HL-60 (cell line): ENCODE measurements around the gene FAM118A.

Experiments used
- DNase-seq, 2 experiments: peaks; one replicate each; pipeline ENCODE4 v3.0.0-alpha.2; 2010 to 2020; ENCODE audit warnings: low read depth in 1 of 2, low spot score in 1 of 2
- H3K27ac ChIP-seq: fragments of 250-450 bp; sonication (Bioruptor Pico); replicated peaks from 2 replicates; pipeline ENCODE4 v1.5.1; 2020; ENCODE audit warnings: mild to moderate bottlenecking, moderate library complexity
- H3K27me3 ChIP-seq: fragments of 250-450 bp; sonication (Bioruptor Pico); 2 replicates; pipeline ENCODE4 v1.5.1; 2021; ENCODE audit warnings: mild to moderate bottlenecking, moderate library complexity; ENCODE audit not compliant: insufficient read depth, poor library complexity, severe bottlenecking
- H3K4me3 ChIP-seq: replicated peaks from 2 replicates; pipeline ENCODE4 v1.5.1; 2011; ENCODE audit warnings: mild to moderate bottlenecking, control low read depth, low read length; ENCODE audit not compliant: insufficient read depth
- GABPA ChIP-seq: IDR thresholded peaks from 2 replicates; pipeline ENCODE4 v1.6.1; 2012; ENCODE audit warnings: low read depth
- POLR2AphosphoS5 ChIP-seq: IDR thresholded peaks from 2 replicates; pipeline ENCODE4 v1.6.1; 2012; ENCODE audit warnings: low read depth
- SPI1 ChIP-seq: IDR thresholded peaks from 2 replicates; pipeline ENCODE4 v1.6.1; 2012; ENCODE audit warnings: low read depth, mild to moderate bottlenecking, borderline replicate concordance
- TF ChIP-seq, protein P1 (sequence below): IDR thresholded peaks from one replicate; pipeline ENCODE4 v1.5.1; 2011; ENCODE audit warnings: low read length, control low read depth, inconsistent platforms; ENCODE audit not compliant: insufficient read depth
- TF ChIP-seq, protein P2 (sequence below): IDR thresholded peaks from 2 replicates; pipeline ENCODE4 v1.6.1; 2012; ENCODE audit warnings: low read depth; ENCODE audit not compliant: insufficient replicate concordance

The FAM118A gene

DNA sequence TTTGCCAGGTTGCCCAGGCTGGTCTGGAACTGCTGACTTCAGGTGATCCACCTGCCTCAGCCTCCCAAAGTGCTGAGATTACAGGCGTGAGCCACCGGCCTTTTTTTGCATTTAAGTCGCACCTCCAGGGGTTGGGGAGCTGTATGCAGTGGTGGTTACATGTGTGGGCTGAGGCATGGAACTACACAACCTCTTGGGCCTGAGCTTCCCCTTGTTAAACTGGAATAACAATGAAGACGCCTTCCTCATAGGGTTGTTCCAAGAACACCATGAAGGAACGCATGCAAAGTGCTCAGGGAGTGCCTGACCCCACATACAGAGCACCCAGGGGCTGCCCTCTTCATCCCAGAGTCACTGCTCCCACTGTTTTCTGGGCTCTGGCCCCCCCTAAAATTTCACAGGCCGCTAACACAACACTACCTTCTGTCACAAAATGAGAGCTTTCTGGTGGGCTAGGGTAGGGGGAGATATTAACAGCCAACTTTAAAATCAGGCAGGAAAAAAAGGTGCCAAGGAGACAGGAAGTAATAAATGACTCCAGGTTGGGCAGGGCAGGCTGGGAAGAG lies 1.3 kb upstream of the FAM118A start:
- Histone ChIP-seq H3K4me3 (no peak overlapping the region), H3K27ac (peak overlapping the region; percentile 81), H3K27me3 (no peaks in the 10 kb centered on the region)
- peak in 1 of 2 experiments; percentile 65 for DNase-seq
- TF ChIP-seq SPI1 = peak; percentile 95; the same call in 1 of the 2 replicates
- no peak for TF ChIP-seq POLR2AphosphoS5

DNA sequence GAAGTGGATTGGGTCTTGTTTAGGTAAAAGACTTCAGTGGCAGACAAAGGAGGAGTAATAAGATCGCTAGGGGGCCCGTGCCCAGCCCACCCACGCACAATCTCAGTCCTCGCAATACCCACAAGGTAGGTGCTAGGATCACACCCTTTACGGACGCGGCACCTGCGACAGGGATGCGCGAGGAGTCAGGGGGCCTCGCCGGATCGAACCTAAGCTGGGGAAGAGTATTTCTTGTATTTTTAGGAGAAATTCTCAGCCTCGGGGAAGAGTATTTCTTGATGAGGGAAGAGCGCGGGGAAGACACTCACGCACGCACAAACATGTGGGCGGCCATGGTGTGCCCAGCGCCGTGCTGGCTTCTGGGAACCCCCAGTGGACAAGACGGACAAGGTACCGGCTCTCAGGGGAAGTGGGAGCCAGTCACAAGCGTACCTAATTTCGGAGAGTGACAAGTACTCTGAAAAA lies 745 bp upstream of the FAM118A start:
- H3K27me3 ChIP-seq = no peaks in the 10 kb centered on the region
- peak overlapping the region; percentile 27 for H3K4me3 ChIP-seq
- TF ChIP-seq, protein P1, sequence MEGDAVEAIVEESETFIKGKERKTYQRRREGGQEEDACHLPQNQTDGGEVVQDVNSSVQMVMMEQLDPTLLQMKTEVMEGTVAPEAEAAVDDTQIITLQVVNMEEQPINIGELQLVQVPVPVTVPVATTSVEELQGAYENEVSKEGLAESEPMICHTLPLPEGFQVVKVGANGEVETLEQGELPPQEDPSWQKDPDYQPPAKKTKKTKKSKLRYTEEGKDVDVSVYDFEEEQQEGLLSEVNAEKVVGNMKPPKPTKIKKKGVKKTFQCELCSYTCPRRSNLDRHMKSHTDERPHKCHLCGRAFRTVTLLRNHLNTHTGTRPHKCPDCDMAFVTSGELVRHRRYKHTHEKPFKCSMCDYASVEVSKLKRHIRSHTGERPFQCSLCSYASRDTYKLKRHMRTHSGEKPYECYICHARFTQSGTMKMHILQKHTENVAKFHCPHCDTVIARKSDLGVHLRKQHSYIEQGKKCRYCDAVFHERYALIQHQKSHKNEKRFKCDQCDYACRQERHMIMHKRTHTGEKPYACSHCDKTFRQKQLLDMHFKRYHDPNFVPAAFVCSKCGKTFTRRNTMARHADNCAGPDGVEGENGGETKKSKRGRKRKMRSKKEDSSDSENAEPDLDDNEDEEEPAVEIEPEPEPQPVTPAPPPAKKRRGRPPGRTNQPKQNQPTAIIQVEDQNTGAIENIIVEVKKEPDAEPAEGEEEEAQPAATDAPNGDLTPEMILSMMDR = no peak
- no peak; the same call in 1 of the 2 replicates for TF ChIP-seq SPI1
- TF ChIP-seq, protein P2, sequence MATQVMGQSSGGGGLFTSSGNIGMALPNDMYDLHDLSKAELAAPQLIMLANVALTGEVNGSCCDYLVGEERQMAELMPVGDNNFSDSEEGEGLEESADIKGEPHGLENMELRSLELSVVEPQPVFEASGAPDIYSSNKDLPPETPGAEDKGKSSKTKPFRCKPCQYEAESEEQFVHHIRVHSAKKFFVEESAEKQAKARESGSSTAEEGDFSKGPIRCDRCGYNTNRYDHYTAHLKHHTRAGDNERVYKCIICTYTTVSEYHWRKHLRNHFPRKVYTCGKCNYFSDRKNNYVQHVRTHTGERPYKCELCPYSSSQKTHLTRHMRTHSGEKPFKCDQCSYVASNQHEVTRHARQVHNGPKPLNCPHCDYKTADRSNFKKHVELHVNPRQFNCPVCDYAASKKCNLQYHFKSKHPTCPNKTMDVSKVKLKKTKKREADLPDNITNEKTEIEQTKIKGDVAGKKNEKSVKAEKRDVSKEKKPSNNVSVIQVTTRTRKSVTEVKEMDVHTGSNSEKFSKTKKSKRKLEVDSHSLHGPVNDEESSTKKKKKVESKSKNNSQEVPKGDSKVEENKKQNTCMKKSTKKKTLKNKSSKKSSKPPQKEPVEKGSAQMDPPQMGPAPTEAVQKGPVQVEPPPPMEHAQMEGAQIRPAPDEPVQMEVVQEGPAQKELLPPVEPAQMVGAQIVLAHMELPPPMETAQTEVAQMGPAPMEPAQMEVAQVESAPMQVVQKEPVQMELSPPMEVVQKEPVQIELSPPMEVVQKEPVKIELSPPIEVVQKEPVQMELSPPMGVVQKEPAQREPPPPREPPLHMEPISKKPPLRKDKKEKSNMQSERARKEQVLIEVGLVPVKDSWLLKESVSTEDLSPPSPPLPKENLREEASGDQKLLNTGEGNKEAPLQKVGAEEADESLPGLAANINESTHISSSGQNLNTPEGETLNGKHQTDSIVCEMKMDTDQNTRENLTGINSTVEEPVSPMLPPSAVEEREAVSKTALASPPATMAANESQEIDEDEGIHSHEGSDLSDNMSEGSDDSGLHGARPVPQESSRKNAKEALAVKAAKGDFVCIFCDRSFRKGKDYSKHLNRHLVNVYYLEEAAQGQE = no peak
- no peak for TF ChIP-seq GABPA
- TF ChIP-seq POLR2AphosphoS5 = no peak
- H3K27ac ChIP-seq = peak overlapping the region; percentile 81
- DNase-seq = peak in 1 of 2 experiments; percentile 49

DNA sequence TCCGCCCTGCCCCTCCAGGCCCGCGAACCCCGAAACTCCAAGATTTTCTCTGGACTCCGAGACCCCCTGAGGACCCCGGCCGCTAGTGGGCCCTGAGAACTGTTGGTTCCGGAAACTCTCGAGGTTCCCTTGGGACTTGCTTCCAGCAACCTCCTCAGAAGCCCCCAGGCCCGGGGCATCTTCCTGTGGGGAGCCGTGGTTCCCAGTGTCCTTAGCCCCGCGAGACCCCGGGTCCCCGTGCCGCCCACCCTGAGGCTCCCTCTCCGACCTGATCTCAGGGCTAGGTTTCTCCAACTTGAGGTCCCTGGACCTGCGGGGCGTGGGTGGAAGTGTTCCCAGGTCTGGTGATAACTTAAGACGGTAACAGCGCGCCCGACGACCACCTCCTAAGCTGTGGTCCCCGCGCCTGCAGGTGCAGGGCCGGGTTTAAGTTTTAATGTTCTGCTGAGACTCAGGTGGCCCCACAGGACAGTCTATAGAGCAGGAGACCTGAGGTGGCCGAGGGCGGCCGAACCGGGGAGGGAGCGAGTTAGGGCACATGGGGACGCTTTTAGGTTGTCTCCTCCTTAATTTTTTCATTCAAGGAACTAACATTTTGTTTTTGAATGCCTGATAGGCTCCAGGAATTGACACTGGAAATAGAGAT lies 720 bp downstream of the FAM118A start:
- no peak for TF ChIP-seq GABPA
- TF ChIP-seq POLR2AphosphoS5 = no peak; the same call in 1 of the 2 replicates
- TF ChIP-seq, protein P2 = no peak
- TF ChIP-seq, protein P1 = no peak
- TF ChIP-seq SPI1 = no peak
- Histone ChIP-seq H3K27me3 (no peaks in the 10 kb centered on the region), H3K4me3 (peak overlapping the region; percentile 84), H3K27ac (peak overlapping the region; percentile 81)
- no peak for DNase-seq

DNA sequence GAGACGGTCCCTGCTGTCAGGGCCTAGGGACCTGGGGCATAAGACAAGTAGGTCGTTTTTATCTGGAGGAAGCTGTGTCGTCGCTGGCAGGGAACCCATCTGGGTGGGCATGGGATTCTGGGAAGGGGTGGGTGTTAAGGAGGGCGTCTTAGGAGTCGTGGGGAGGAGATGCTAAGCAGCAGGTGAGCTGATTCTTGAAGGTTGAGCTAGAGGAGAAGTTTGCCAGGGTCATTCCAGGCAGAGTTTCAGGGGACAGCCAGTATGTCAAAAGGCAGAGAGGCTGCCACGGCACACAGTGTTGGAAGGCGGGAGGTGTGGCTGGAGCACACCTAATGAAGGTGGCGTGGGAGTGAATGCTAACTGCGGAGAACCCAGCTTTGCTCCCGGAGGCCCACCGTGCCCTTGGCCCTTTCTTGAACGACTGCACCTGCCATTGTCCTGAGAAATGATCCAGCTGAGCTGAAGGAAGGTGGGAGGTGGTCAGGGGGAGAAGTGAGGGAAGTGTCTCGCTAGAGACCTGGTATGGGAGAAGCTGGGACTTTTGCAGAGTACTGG lies 1.3 kb downstream of the FAM118A start:
- no peak overlapping the region; the same call in 1 of the 2 replicates for H3K27ac ChIP-seq
- H3K27me3 ChIP-seq = no peaks in the 10 kb centered on the region
- no peak for DNase-seq
- H3K4me3 ChIP-seq = peak overlapping the region; percentile 84
- TF ChIP-seq, protein P2 = no peak
- TF ChIP-seq SPI1 = no peak
- no peak for TF ChIP-seq POLR2AphosphoS5
- TF ChIP-seq GABPA = no peak
